HG02884 (cell line): ENCODE data around the gene OR1L8.
"Not testable (repeated sequence)": the region's sequence is repeated elsewhere in the genome, so short reads cannot be mapped to it uniquely, and the experiment has no call there.

Source experiments
- ATAC-seq: cut with Tn5 transposase; IDR thresholded peaks from one replicate; pipeline ENCODE4 v1.9.1; 2021; ENCODE audit warnings: mild to moderate bottlenecking, moderate library complexity; ENCODE audit not compliant: unreplicated experiment

The OR1L8 gene

GRCh38 chr9:122583284-122583683, at the start of gene OR1L8:
TSS of gene OR1L8 (minus strand) at chr9:122583384. CDS start at chr9:122568477, 14,907 bp downstream.
- ATAC-seq = not testable (repeated sequence)

- no peak for ATAC-seq
Measured at GRCh38 chr9:122619996-122620395, 36.8 kb upstream of the OR1L8 start.

GRCh38 chr9:122614362-122614761, 31.2 kb upstream of the OR1L8 start, which contains the start of gene OR1Q1:
TSS of gene OR1Q1 (plus strand) at chr9:122614738. CDS start at chr9:122614738, 0 bp downstream.
- ATAC-seq = no peak

- ATAC-seq = no peak
Measured at GRCh38 chr9:122609804-122610203, 26.6 kb upstream of the OR1L8 start.

- ATAC-seq = no peak
Measured at GRCh38 chr9:122606587-122606986, 23.4 kb upstream of the OR1L8 start.

GRCh38 chr9:122605691-122606090, 22.5 kb upstream of the OR1L8 start:
- ATAC-seq = no peak

- ATAC-seq = no peak
Measured at GRCh38 chr9:122580360-122580759, 2.8 kb downstream of the OR1L8 start.

- ATAC-seq = no peak
Measured at GRCh38 chr9:122579874-122580273, 3.3 kb downstream of the OR1L8 start.

- ATAC-seq = no peak
Measured at GRCh38 chr9:122572456-122572855, 10.7 kb downstream of the OR1L8 start.

GRCh38 chr9:122567901-122568300, 15.3 kb downstream of the OR1L8 start:
- ATAC-seq = no peak

- no peak for ATAC-seq
Measured at GRCh38 chr9:122562134-122562760, 20.9 kb downstream of the OR1L8 start.

GRCh38 chr9:122561446-122561845, 21.7 kb downstream of the OR1L8 start:
- no peak for ATAC-seq

- ATAC-seq = no peak
Measured at GRCh38 chr9:122552812-122553211, 30.4 kb downstream of the OR1L8 start, which contains the start of gene OR1N2. TSS of gene OR1N2 (plus strand) at chr9:122553112. CDS start at chr9:122553212, 100 bp downstream.

- no peak for ATAC-seq
Measured at GRCh38 chr9:122551371-122551770, 31.8 kb downstream of the OR1L8 start.

- ATAC-seq = no peak
Measured at GRCh38 chr9:122546196-122546595, 37.0 kb downstream of the OR1L8 start.

- no peak for ATAC-seq
Measured at GRCh38 chr9:122538757-122539156, 44.4 kb downstream of the OR1L8 start.

GRCh38 chr9:122537066-122537465, 46.1 kb downstream of the OR1L8 start:
- ATAC-seq = not testable (repeated sequence)

- no peak for ATAC-seq
Measured at GRCh38 chr9:122536134-122536533, 47.0 kb downstream of the OR1L8 start.

- ATAC-seq = not testable (repeated sequence)
Measured at GRCh38 chr9:122531157-122531556, 52.0 kb downstream of the OR1L8 start.

GRCh38 chr9:122527193-122527592, 56.0 kb downstream of the OR1L8 start, which contains the start of gene OR1N1:
TSS of gene OR1N1 (minus strand) at chr9:122527293. CDS start at chr9:122527293, 0 bp downstream.
- no peak for ATAC-seq

GRCh38 chr9:122526602-122527001, 56.6 kb downstream of the OR1L8 start:
- no peak for ATAC-seq

GRCh38 chr9:122519376-122519775, 63.8 kb downstream of the OR1L8 start:
- ATAC-seq = no peak

- no peak for ATAC-seq
Measured at GRCh38 chr9:122518841-122519240, 64.3 kb downstream of the OR1L8 start, which contains the start of gene OR1J4. TSS of gene OR1J4 (plus strand) at chr9:122519141. CDS start at chr9:122519141, 0 bp downstream.
